Inflammatory macrophage treated with lipopolysaccharide for 1 hour (primary cell): ENCODE measurements around the gene GCNT4.

ENCODE experiments used
- DNase-seq, 2 donors: peaks; one replicate each; pipeline ENCODE4 v3.0.0-alpha.2; 2020 to 2022

The GCNT4 gene

DNA sequence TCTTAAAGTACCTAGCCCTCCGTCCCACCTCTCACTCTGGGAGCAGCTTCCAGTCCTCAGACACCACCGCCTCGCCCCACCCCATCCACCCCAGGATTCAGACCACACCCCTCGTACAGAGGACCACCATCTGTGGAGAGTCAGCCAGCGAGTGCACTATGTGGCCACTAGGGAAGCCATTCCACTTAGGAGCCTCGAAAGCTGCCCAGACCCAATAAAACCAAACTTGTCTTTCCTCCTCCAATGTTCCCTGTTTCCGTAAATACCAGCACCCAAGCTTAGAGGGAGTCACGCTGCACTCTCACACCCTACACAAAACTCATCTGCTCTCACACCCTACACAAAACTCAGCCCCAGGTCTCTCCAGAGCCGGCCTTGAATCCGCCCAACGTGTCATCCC, 1.9 kb downstream of the GCNT4 start:
- peak; percentile 7 to 21 for DNase-seq

DNA sequence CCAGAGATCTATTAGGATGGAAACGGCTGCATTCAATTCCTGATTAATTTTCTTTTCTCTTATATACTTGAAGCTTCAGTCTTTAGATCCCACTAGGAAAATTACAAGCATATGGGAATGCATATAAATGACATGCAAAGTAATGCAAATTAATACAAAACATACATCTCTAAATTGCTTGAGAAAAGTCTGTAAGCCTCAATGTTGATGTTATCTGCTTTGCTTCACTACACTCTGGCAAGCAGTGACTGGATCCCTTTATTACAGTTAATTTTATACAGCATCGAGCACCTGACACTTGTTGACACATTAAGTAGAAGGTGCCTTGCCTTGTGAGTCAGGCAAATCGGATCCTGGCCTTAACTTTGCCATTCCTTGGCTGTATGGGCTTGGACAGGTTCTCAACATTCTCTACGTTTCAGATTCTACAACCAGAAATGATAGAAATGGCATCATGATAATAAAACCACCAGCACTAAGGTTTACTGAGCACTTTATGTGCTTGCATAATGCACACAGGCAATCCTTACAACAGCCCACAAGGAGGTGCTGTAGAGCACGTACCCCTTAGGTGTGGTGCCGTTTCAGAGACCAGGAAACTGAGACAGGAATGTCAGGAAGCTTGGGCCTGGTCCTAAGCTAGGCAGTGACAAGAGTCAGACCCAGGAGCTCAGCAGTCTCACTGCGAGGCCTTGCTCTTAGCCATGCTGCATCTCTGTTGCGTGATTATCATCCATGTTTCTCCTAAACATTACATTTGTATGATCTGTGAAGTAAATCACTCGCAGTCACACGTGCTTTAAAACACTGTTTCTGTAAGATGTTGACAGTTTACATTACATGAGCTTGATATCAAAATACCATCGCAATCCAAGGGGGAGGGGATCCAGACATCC, 2.7 kb downstream of the GCNT4 start:
- DNase-seq = peak; percentile 48 to 74

DNA sequence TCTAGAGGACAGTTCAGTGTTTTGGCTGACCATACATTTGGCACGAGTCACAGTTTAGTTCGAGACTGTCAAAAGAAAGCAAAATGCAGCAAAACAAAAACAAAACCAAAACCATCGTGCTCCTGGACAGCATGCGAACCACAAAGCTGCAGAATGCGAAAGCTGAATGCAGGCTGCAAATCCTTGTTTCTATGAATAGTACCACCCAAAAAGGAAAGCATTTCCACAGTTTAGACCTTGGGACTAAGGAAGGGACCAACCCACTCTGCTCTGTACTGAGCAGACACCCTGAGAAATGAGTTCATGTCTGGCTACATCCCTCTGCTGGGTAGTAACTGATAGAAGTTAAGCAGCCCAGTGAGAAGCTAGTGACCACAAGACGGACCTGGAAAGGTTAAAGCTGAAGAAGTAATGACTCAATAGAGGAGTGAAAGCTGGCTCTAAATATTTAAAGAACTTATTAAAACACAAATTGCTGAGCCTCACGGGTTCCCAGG, 3.9 kb downstream of the GCNT4 start:
- DNase-seq = no peak

DNA sequence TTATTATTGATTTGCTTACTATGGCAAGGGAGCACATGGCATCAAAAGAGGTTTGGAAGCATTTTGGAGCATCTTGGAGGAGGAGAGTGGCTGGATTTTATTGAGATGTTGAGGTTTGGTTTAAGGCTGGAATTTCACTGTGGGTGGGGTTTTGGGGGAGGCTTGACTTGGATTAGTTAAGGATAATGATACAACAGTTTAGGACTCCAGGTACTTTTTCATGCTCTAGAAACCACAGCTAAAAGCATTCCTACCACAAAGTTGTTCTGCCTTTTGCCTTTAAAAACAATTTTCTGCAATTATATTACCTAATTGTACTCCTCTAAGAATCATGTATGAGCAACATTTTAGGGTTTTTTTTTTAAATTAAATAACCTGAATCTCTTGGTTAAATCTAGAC, 5.0 kb downstream of the GCNT4 start:
- no peak for DNase-seq

DNA sequence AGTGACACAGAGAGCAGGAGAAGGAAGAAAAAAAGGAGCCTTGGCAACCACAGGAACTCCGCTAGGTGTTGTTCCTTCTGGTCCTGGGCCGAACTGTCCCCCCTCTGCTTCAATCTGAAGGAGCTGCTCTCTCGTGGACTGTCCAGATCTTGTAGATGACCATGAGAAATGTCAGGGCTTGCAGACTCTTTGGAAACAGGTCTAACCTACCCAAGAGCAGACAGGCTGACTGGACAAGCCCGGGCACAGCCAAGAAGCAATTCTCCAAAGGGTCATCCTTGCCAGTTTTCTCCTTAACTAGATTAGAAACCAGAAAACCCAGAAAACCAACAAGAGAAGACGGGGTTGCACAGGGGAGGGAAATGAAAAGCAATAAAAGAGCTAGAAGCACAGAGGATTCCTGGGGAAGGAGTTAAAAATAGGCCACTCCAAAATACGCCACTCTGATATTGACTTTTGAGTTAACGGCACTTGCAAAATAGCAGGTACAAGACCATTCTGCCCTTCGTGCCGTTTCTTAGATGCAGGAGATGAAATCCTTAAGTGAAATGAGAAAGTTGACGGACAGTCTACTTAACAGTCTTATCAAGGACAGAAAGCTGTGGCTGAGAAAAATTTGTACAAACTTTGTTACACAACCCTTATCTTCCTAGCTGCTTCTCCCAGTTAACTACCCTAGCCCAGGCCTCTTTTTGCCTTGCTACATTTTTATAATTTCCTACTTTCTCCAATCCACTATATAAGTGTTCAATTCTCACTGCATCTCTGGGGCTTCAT, 5.8 kb downstream of the GCNT4 start:
- no peak for DNase-seq

DNA sequence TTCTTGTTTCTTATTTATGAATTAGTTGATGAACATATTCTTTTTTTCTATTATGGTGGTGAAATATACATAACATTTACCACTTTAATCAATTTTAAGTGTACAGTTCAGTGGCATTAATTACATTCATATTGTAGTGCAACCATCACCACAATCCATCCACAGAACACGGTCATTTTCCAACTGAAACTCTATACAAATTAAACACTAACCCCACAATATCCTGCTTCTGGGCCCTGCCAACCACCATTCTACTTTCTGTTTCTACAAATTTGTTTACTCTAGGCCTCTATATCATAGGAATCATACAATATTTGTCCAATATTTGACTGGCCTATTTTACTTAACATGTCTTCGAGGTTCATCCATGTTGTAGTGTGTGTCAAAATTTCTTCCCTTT, 7.3 kb downstream of the GCNT4 start:
- DNase-seq = no peak

DNA sequence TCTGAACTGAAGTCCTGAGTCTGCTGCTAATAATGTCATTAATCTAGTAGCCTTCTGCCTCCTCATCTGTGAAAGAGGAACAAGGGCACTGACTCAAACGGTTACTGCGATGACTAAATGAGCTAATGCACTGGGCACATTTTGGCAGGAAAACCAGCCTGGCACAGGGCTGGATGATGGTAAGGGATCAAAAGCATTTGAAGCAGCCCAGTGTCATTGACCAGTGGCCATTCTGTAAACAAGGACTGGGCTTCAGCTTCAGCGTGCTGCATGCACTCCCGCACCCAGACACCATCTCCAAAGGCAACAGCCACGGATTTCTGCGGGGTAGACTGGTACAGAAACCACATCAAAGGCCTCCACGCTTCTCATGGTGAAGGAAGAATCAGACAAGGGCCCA, 8.0 kb downstream of the GCNT4 start:
- DNase-seq = peak; percentile 49 to 69

DNA sequence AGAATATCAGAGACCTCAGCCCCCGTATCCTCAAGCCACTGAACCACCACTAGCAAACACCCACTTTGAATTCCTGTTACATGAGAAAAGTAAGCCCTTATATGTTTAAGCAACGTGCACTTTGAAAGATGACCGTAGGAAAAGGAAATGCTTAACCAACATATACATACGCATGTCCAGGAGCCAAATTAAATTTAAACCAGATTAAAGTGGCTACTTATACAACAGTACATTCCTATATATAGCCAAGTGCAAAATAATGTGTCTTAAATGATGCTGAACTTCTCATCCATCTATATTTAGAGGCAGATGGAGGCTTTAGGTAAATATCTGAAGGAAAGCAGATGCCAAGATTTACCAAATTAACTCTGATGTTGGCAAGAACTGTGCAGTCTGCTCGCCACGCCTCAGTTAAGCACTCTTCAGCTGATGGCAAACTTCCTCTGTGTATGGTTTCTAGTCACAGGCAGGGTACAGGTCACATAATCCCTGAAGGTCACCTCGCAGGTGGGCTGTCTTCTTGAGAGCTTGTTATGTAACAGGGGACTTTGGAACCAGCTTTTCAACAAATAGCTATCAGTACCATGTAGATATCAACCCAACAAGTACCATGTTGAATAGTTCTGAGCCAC, 8.6 kb downstream of the GCNT4 start:
- DNase-seq = no peak

DNA sequence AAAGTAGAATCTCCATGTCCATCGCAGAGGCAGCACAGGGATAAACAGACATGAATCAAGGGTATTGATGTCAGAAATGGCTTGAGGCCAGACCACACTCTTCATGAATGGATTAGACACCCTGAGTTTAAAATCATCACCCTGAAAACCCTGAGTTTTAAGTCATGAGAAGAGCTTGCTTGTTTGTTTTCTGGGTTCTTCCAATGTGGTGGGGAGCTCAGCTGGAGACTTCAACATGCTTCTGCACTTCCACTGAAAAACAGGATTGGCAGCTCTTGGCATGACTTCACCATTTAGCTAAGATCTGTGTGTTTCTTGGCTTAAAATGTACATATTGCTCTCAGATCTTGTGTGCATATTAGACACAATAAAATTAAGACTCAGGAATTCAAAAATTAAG, 9.8 kb downstream of the GCNT4 start:
- no peak for DNase-seq

DNA sequence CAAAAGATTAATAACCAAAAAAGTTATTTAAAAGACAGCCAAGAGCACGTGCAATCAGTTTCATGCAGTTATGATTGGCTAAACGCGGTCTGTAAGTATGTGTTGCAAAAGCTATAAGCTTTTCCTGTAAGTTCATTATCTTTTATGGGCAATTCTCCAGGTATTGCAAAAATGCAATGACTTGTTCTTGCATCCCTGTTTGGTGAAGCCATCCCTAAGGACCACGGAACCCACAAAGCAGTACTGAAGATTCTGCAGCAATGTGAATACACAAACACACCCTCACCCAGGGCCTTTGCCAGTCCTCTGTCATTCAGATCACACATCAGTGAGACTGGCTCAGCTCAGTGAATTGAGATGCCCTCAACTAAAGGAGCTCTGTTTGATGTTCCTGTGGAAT, 11.4 kb downstream of the GCNT4 start:
- DNase-seq = no peak

DNA sequence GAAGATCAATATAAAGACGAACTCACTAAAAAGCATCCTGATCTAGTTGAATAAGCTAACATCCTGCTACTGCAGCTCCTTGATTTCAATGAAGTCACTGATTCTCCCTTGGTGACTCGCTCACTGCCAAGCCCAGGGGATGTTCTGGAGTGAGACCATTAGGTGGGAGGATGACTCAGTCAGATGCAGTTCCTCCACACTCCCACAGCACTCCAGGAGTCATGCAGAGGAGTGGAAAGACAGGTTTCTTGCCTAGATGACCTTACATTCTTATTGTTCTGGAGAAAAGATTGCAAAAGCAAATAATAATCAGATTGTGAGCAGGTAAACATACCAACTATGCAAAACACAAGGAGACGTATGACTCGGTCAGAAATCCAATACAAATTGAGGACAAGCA, 15.3 kb downstream of the GCNT4 start:
- DNase-seq = peak; percentile 17 to 82

DNA sequence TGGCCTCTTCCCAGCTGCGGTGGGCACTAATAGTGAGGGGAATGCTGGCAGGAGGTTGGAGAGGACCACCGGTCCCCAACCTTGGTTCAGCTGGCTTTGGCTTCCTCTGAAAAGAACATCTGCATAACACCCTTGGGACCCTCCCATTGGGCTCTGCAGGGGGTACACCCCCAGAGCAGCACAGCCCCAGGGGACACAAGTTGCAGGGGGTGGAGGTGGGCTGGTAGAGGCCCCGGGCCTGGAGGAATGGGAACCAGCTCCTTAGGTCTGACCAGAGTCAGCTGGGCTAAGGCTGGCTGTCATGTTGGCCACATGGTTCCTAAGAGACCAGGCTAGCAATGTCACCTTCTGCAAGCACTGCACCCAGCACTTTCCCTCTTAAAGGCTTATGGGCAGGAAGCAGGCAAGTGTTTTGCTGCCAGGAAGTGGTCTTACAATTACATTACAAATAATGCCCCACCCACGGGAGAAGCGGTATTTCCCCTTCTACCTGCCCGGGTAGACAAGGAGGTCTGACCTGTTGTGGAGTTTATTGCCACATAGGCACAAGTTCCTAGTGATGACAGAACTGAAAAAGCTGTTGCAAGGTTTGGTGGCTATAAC, 18.1 kb downstream of the GCNT4 start:
- no peak for DNase-seq

DNA sequence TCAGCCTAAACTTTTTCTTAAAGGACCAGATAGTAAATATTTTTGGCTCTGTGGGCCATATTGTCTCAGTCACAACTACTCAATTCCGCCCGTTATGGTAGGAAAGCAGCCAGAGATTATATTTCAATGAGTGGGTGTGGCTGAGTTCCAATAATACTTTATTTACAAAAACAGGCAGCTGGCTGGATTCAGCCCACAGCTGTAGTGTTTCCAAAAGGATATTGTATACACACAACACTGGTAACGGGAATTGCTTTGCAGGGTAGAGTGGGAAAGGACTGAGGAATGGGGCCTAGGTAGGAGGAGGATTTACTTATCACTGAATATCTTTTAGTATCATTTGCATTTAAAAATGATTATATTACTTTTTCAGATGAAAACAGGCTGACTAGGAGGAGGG, 21.0 kb downstream of the GCNT4 start:
- no peak for DNase-seq

DNA sequence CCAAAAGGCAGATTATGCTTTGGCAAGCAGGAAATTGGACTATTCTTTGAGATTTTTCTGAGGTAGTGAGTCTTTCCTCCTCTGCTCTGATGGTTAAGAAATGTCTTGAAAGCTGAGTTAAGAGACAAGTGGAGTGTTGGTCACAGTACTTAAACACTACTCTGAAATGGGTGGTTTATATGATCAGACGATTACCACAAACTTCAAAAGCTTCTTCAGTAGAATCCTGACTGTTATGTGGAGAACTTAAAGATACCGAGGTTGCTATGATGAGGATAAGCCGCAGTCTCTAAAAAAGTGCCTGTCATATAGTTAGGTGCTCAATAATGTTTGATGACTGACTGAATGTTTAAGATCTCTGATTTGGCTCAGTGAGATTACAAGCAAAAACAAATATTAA, 24.3 kb downstream of the GCNT4 start:
- DNase-seq = no peak

DNA sequence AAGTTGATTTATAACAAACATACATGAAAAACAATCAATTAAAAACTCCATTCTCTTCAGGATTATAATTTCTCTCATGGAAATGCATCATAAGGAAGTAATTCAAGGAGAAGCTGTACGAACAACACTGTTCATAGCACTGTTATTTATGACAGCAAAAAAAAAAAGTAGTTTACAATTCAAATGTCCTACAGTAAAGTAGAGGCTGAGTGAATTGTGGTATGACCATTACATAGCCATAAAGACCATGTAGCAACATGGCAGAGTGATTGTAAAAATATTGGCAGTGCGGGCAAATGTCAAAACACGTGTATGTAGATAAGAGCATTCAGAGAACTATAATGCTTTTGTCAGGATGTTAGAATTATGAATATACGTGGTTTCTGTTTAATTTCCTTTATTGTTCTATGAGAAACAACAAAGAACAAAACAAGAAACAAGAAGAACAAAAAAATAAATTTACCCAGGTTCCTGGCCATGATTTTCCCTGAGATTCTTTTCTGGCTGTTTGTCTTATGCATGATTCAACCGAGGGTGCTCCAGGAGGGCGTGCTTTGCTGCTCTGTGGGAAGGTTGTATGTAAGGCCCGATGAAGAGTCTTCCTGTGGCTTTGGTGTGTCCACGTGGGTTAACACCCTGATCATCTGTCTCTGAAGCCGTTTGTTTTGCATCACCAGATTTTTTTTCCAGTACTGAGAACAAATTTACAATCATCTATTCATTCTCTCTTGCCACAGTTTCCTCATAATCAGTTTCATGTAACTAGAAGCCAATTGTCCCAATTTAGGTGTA, 28.8 kb downstream of the GCNT4 start:
- no peak for DNase-seq

DNA sequence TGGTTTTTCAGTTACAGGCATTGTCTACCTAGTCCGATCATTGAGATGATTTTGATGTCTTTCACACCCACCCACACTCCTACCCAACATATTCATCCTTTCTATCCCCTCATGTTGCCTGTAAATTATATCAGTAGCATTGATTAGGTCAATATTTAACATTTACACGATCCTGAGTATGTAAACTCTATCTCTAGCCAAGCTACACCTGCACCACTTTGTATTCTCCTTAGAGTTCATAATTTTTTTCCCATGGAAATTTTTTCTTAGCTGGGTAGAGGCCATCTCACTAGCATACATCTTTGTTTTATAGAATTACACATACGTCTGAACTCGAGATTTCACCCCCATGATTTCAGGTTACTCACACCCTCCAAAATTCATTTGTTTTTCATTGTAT, 30.6 kb downstream of the GCNT4 start:
- no peak for DNase-seq

DNA sequence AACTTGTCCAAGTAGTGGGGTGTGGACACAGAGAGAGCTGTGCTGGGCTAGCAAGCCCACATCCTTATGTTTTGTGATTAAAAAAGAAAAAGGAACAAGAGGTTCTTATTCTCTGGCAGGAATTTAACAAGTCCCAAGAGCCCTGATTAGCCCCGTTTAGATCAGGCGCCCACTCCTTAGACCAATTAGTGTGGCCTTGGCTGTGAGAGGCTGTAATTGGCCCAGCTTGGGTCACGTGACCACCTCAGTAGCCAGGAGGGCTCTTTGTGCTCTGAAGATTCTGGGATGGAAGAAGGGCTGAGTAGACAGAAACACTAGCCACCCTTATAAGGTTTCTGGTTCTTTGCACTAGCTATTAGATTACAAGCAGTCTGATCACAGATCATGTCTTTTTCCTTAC, 31.1 kb downstream of the GCNT4 start:
- DNase-seq = no peak

DNA sequence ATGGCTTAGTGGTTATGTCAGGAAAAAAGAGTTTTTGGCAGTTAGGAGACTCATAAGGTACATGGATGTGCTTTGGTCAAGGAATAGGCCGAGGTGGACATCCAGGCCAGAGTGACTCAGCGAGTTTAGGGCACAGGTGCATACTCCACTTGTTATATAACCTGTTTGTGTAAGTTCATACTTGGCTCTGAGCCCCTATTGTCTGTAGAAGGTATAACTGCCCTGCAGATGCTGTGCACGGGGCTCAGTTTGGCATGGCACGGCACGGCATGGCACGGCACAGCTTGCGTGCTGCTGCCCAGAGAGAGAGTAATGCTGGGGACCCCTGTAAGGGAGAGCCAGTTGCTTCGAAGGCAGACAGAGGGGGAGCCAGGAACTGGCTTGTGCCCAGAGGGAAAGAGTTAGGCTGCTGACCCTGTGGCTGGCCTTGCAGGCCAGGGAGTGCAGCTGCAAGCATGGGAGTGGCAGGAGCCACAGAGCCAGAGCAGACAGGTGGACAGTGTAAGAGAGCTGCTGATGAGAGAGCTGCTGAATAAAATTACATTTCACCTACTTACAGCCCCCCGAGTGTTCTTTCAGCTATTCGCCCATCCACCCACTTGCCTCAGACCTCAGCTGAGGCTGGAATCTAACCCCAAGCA, 32.2 kb downstream of the GCNT4 start:
- no peak for DNase-seq

DNA sequence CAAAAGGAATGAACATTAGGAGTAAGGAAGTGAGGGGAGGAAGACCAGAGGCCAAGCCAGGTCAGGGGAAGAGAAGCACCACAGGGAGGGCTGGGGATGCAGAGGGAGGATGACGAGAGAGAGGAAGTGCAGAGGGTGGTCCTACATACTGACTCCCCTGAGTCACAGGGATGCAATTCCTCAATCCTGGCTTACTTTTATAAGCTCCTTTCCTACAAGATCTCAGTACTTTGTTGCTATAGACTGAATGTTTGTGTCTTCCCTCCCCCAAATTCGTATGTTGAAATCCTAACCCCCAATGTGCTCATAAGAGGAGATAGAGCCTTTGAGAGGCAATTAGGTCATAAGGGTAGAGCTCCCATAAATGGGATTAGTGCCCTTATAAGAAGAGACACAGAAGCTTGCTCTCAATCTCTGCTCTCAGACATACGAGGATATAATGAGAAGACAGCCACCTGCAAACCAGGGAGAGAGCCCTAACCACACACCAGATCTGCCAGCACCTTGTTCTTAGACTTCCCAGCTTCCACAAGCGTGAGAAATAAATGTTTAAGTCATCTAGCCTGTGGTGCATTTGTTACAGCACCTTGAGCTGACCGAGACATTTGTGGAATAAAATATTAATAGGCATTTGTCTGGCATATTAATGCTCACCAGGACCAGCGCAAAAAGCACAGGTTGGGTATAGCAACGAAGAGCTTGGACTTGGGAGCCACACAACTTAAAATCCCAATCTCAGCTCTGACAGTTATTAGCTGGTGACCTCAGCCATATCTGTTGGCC, 33.4 kb downstream of the GCNT4 start:
- no peak for DNase-seq

DNA sequence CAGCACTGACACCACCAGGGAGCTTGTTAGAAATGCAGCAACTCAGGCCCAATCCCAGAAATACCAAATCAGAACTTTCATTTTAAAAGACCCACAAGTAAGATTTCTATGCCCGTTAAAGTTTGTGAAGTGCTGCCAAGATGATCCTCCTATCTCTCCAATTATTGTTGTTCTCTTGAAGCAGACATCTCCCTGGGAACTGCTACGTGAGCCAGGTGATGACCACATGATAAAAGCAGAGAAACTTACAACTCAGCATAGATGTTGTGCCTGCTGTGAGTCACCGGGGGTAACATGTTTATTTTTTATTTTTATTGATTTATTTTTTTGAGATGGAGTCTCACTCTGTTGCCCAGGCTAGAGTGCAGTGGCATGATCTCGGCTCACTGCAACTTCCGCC, 34.4 kb downstream of the GCNT4 start:
- no peak for DNase-seq

DNA sequence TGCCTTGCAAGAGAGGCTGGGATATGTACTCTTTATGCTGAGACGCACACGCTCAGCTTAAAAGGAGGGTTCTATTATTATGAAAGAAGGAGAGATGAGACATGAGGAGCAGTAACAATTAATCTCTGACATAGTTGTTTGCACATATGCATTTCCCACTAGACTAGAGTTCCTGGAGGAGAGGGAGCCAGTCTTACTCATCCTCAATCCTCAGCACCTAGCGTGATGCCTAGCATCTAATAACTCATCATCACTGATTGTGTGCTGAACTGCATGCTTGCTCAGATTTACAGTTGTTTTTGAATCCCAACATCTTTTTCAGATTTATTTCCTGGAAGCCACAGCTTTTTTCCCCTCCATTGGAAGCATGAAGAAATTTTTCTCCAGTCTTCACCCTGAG, 35.5 kb downstream of the GCNT4 start:
- no peak for DNase-seq
